Endodermal cell (in vitro differentiated cells): ENCODE results near the gene ZNF536. TPM values are rescaled to one million over a fixed set of nuclear protein-coding genes. Genes with fewer than 3 reads are reported as not detected.

Experiments used
- DNase-seq: peaks from one replicate; pipeline ENCODE4 v3.0.0-alpha.2; 2017
- H3K27ac ChIP-seq: 2 replicates; pipeline ENCODE4 v1.5.1; 2013; ENCODE audit warnings: mild to moderate bottlenecking, low read depth, low read length, moderate library complexity
- H3K27me3 ChIP-seq: 2 replicates; pipeline ENCODE4 v1.6.1; 2013; ENCODE audit warnings: mild to moderate bottlenecking, low read length, moderate library complexity; ENCODE audit not compliant: insufficient read depth, control insufficient read depth, poor library complexity, severe bottlenecking
- H3K36me3 ChIP-seq: 2 replicates; pipeline ENCODE4 v1.7.0; 2013; ENCODE audit warnings: mild to moderate bottlenecking, low read length, moderate library complexity; ENCODE audit not compliant: control insufficient read depth, insufficient read depth
- H3K4me1 ChIP-seq: one replicate; pipeline ENCODE4 v1.7.0; 2013; ENCODE audit warnings: low read length; ENCODE audit not compliant: control insufficient read depth, insufficient read depth
- H3K4me3 ChIP-seq: 2 replicates; pipeline ENCODE4 v1.5.1; 2013; ENCODE audit warnings: mild to moderate bottlenecking, low read length, moderate library complexity
- H3K9ac ChIP-seq: 2 replicates; pipeline ENCODE4 v1.6.1; 2013; ENCODE audit warnings: mild to moderate bottlenecking, low read length, moderate library complexity; ENCODE audit not compliant: poor library complexity, severe bottlenecking; ENCODE audit errors: extremely low read depth
- H3K9me3 ChIP-seq: 2 replicates; pipeline ENCODE4 v1.6.1; 2013; ENCODE audit warnings: mild to moderate bottlenecking, low read length, moderate library complexity; ENCODE audit not compliant: control insufficient read depth
- H3K27ac Mint-ChIP-seq: 2 replicates; pipeline ENCODE4 v1.8.0; 2020; ENCODE audit warnings: mixed read lengths
- H3K27me3 Mint-ChIP-seq: 2 replicates; pipeline ENCODE4 v1.8.0; 2021; ENCODE audit warnings: mild to moderate bottlenecking, mixed read lengths; ENCODE audit not compliant: insufficient read depth
- H3K36me3 Mint-ChIP-seq: 2 replicates; pipeline ENCODE4 v1.8.0; 2020; ENCODE audit warnings: low read depth, mixed read lengths
- H3K4me1 Mint-ChIP-seq: 2 replicates; pipeline ENCODE4 v1.8.0; 2020; ENCODE audit warnings: mixed read lengths
- H3K4me3 Mint-ChIP-seq: 2 replicates; pipeline ENCODE4 v1.8.0; 2020; ENCODE audit warnings: mild to moderate bottlenecking, moderate library complexity, mixed read lengths
- H3K9me3 Mint-ChIP-seq: 2 replicates; pipeline ENCODE4 v1.8.0; 2020; ENCODE audit warnings: mild to moderate bottlenecking, mixed read lengths
- WGBS, 2 experiments: methylation state at CpG; one replicate each; pipeline versions ENCODE4 v1.1.5 to v1.1.7; 2013; ENCODE audit warnings: missing lambda C conversion rate in 2 of 2, mixed read lengths in 1 of 2; ENCODE audit not compliant: insufficient coverage in 1 of 2, insufficient read length in 1 of 2; 5-methylcytosine and 5-hydroxymethylcytosine counted together
- total RNA-seq, 2 donors: library from RNA; stranded (reverse); fragmentation: NEBNext Ultra II Directional in 1 of 2; extraction: Animal tissue kit (Norgen Biotek cat#: 25700) in 1 of 2; gene quantifications; 2 replicates in 1 of 2; 3 replicates in 1 of 2; pipeline ENCODE4 v1.2.1, GENCODE V29; 2021
- TF ChIP-seq, protein P1 (sequence below): fragments of 200-600 bp; sonication (generic); conservative IDR thresholded peaks from 2 replicates; pipeline ENCODE4 v1.5.0; 2021; ENCODE audit warnings: antibody characterized with exemption, mild to moderate bottlenecking

The ZNF536 gene
- total RNA-seq, 2 donors from 2014 or later, result not detected

GRCh38 chr19:30504272-30504671 is 132.1 kb downstream of the ZNF536 start:
- Mint-ChIP-seq H3K27ac (no peak overlapping the region), H3K27me3 (no peaks in the 10 kb centered on the region), H3K36me3 (no peaks in the 10 kb centered on the region), H3K4me1 (no peaks in the 10 kb centered on the region), H3K4me3 (no peak overlapping the region), H3K9me3 (no peaks in the 10 kb centered on the region)
- no peak overlapping the region for H3K4me3 ChIP-seq
- no peaks in the 10 kb centered on the region for H3K36me3 ChIP-seq
- H3K9me3 ChIP-seq, result no peaks in the 10 kb centered on the region
- H3K4me1 ChIP-seq, result no peaks in the 10 kb centered on the region
- TF ChIP-seq, protein P1, sequence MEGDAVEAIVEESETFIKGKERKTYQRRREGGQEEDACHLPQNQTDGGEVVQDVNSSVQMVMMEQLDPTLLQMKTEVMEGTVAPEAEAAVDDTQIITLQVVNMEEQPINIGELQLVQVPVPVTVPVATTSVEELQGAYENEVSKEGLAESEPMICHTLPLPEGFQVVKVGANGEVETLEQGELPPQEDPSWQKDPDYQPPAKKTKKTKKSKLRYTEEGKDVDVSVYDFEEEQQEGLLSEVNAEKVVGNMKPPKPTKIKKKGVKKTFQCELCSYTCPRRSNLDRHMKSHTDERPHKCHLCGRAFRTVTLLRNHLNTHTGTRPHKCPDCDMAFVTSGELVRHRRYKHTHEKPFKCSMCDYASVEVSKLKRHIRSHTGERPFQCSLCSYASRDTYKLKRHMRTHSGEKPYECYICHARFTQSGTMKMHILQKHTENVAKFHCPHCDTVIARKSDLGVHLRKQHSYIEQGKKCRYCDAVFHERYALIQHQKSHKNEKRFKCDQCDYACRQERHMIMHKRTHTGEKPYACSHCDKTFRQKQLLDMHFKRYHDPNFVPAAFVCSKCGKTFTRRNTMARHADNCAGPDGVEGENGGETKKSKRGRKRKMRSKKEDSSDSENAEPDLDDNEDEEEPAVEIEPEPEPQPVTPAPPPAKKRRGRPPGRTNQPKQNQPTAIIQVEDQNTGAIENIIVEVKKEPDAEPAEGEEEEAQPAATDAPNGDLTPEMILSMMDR, result no peak
- H3K27me3 ChIP-seq, result no peaks in the 10 kb centered on the region
- DNase-seq, result no peak
- no peak overlapping the region for H3K9ac ChIP-seq
- no peak overlapping the region for H3K27ac ChIP-seq

- Histone ChIP-seq H3K27ac (no peak overlapping the region), H3K4me3 (no peak overlapping the region), H3K36me3 (no peaks in the 10 kb centered on the region), H3K4me1 (no peaks in the 10 kb centered on the region), H3K27me3 (no peaks in the 10 kb centered on the region), H3K9ac (no peak overlapping the region), H3K9me3 (no peaks in the 10 kb centered on the region)
- TF ChIP-seq, protein P1, result no peak
- H3K4me3 Mint-ChIP-seq, result no peak overlapping the region
- H3K9me3 Mint-ChIP-seq, result no peaks in the 10 kb centered on the region
- 90% methylated on average over 7 to 10 of the region's 10 CpGs for WGBS, 2 experiments
- no peaks in the 10 kb centered on the region for H3K4me1 Mint-ChIP-seq
- no peak for DNase-seq
- no peaks in the 10 kb centered on the region for H3K36me3 Mint-ChIP-seq
- no peak overlapping the region for H3K27ac Mint-ChIP-seq
- H3K27me3 Mint-ChIP-seq, result peaks cover 5% of the 10 kb centered on the region
These were observed 140.2 kb downstream of the ZNF536 start for GRCh38 chr19:30512176-30513081.

DNA sequence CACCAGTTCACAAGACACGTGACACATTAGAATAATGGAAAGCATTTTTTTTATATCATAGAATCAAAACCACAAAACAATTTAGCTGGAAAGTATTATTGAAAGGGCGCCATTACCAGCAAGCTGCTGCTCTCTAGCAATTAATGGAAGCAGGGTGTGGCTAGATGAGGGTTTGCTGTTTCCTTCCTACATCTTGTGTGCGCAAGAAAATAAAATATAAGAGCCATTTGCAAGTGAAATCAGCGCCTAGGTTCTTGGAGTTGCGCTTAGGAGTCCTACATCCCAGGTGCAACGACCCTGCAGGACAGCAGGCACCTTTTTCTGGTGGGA is 140.9 kb downstream of the ZNF536 start:
- WGBS, 2 experiments, result 95 to 100% methylated on average over 5 of the region's 6 CpGs
- no peak for DNase-seq
- Histone ChIP-seq H3K27me3 (no peaks in the 10 kb centered on the region), H3K9ac (no peak overlapping the region), H3K27ac (no peak overlapping the region), H3K9me3 (no peaks in the 10 kb centered on the region), H3K36me3 (no peaks in the 10 kb centered on the region), H3K4me1 (no peaks in the 10 kb centered on the region), H3K4me3 (no peak overlapping the region)
- Mint-ChIP-seq H3K36me3 (no peaks in the 10 kb centered on the region), H3K4me1 (no peaks in the 10 kb centered on the region), H3K27me3 (peaks cover 5% of the 10 kb centered on the region), H3K27ac (no peak overlapping the region), H3K4me3 (no peak overlapping the region), H3K9me3 (no peaks in the 10 kb centered on the region)
- TF ChIP-seq, protein P1, result no peak
